Measurements from ENCODE around the gene ZSCAN32.

Gene ZSCAN32

DNA sequence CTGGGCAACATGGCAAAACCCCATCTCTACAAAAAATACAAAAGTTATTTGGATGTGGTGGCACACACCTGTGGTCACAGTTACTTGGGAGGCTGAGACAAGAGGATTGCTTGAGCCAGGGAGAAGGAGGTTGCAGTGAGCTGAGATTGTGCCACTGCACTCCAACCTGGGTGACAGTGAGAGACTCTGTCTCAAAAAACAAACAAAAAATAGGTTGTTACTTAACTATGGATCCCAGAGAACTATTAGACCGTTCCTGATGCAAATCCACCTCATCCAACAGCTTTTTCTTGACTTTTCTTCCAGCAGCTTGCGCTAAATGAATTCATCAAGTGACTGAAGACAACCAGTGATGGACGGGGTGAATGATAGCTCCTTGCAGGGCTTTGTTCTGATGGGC, 45.2 kb downstream of the ZSCAN32 start, which contains the start of gene OR2C1:
Gene OR2C1 (plus strand): TSS at position 301 of the 400 bp plus-strand sequence. CDS start 52 bp downstream, at position 353.
- DNase-seq: no peak

- no peak for DNase-seq
Measured at GRCh38 chr16:3349175-3349574, 51.6 kb downstream of the ZSCAN32 start.

DNA sequence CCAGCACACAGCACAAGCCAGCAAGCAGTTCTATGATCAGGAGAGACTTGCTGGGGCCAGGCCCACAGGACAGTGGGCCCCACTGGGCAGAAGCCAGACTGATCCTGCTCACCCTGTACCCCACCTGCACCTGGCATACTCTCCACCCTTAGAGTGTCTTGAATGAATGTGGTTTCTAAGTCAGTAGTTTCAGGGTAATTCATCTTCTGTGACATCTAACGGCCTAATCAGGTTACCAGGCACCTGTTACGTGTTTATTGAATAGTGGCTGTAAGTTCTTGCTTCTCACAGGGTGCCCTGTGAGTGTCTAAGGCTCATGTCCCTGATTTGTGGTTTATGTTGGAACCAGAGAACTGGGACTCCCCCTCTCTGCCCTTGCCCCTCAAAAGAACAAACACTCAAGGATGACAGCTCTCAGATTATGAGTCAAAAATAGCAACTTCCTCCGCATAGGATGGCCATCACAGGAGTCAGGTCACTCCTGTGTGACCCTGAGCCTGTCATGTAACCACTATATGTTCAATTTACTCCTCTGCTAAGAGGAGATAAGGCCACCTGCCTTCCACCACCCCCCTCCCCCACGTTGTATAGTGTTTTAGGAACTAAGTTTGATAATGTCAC, 52.1 kb downstream of the ZSCAN32 start:
- DNase-seq: no peak

- DNase-seq: no peak
Measured at GRCh38 chr16:3347586-3347985, 53.2 kb downstream of the ZSCAN32 start.

GRCh38 chr16:3346041-3346440, 54.8 kb downstream of the ZSCAN32 start:
- no peak for DNase-seq

Measured in MV-4-11 (cell line).